Ecto neural progenitor cell (in vitro differentiated cells): Measurements from ENCODE around the gene BRD1.
A peak's percentile ranks its signal among the peaks of the same experiment; 100 is the strongest.
"Not testable (repeated sequence)": the region's sequence is repeated elsewhere in the genome, so short reads cannot be mapped to it uniquely, and the experiment has no call there.

ENCODE experiments used
- DNase-seq: peaks from one replicate; pipeline ENCODE4 v3.0.0-alpha.2; 2018; ENCODE audit warnings: low spot score

Gene BRD1

DNA sequence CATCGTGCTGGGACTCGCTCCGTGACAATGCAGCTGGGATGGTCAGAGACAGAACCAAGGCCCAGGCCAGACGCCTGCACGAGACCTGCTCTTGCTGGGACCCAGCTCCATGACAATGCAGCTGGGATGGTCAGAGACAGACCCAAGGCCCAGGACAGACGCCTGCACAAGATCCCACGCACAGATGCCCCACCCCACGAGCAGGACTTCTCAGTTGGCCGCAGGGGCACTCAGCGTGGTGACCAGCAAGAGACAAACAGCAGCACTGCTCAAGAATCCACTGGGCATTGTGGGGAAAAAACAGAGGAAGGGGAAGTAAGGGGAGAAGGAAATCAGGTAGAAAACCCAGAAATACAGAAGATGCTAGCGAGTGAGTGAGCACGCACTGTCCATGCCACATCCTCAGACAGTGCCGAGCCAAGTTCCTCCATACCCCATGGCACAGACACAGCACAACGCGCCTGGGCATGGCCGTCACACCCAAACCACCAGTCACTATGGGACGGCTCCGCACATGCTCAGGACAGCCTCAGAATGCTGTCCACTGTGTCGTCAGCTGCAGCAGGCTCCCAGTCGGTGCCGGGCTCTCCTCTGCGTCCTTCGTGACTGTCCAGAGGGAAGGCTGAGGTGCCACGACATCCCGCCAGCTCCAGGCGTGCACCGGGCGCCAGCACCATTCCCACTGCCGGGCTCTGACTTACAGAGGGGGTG, 44.5 kb downstream of the BRD1 start:
- no peak for DNase-seq

DNA sequence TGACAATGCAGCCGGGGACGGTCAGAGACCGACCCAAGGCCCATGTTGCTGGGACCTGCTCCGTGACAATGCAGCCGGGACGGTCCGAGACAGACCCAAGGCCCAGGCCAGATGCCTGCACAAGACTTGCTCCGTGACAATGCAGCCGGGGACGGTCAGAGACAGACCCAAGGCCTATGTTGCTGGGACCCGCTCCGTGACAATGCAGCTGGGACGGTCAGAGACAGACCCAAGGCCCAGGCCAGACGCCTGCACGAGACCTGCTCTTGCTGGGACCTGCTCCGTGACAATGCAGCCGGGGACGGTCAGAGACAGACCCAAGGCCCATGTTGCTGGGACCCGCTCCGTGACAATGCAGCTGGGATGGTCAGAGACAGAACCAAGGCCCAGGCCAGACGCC, 45.8 kb downstream of the BRD1 start:
- not testable (repeated sequence) for DNase-seq

DNA sequence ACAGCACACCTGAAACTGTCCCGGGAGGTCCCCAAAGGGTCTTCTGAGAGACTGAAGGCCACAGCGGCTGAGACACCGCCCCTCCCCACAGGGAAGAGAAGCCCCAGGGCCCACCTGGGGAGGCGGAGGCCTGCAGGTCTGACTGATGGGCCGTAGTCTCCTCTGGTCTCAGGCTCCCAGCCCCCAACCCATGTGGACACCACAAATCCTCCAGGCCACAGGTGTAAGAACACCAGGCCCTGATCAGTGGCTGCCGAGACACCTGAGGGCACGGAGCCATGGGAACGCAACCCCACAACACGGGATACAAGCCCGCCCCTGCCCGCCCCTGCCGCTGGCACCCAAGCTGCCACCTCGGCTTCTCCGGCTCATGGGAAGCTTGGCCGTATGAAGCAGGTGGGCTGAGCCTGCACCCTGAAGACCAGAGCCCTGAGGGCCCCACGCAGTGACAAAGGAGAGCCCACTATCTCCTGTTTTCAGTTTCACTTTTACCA, 46.3 kb downstream of the BRD1 start:
- DNase-seq: peak; percentile 41

DNA sequence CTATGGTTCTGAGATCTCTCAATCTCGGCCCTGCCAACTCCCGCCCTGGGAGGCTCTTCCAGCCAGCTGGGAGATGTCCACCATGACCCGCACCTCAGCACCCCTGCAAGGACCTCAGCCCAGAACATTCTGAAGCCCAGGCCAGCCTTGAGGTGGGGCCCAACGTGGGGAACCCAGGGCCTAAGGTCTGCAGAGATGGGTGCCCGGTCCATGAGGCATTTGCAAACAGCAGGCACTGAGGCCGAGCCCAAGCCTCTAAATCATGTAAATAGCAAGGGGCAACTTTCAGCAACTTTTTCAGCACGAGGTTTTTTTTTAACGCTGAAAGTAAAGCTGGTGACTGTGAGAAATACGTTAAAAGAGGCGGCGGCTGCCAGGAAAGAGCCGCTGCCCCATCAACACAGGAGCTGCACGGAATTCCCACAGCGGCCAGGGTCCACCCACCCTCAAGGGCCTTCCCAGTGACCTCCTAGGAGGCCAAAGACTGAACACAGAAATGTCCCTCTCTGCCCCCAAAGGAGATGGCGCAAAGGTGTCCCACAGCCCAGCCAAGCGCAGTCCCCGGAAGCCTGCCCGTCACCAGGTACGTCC, 46.9 kb downstream of the BRD1 start:
- DNase-seq: no peak

DNA sequence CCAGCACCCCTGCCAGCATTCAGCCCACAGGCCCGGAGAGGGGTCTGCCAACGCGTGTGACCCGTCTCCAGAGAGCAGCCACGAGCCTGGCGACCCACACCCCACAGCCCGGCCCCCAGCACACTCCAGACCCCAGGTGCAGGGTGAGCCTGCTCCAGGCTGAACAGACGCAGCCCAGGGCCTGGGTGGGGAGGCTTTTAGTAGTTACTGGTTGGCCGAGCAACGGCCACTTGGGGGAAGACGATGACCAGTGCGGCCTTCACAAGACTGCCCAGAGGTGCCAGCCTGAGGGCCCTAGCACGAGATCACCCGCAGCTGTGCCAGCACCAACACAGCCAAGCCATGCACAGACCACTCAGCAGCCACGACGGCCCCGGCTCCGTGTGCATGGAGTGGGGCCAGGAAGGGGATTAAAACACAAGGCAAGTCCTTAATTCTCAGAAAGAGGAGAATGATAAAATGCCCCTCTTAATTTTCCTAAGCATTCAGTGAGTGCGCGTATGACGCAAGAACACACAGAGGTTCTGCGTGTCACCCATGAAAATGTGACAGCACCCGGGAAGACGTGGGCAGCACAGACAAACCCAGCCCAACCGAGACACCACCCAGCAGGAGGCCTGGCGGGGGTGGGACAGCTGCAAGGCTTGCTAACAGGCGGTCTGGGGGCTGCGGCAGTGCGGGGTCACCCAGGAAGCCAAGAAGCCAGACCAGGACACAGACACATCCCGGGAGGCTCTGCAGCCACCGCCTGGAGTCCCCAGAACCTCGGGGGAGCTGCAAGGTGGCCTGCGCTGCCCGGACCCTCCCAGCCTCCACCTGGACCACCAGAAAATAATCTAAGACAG, 47.6 kb downstream of the BRD1 start:
- peak; percentile 40 for DNase-seq

GRCh38 chr22:49779211-49779610, 48.5 kb downstream of the BRD1 start:
- peak; percentile 34 for DNase-seq

GRCh38 chr22:49777569-49778249, 50.0 kb downstream of the BRD1 start:
- DNase-seq: no peak

DNA sequence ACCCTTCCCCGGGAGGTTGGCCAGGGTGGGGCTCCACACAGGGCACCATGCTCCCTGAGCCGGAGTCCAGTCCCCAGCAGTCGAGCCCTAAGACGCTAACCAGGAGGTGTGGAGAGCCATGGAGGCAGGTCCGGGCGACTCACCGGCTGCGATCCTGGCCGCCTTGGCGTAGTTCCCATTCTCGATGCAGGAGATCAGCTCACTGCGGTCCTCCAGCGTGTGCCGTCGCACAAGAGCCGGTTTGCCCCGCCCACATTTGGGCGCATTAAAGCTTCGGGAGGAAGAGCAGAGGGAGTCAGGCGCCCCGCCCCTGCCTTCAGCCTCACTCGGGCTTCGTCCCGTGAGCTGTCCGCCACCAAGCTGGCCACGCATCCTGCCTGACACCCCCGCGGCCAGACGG, 50.8 kb downstream of the BRD1 start:
- DNase-seq: peak; percentile 34

- DNase-seq: peak; percentile 32
Observed at GRCh38 chr22:49775867-49776511, 51.7 kb downstream of the BRD1 start.

GRCh38 chr22:49775191-49775866, 52.3 kb downstream of the BRD1 start:
- DNase-seq: no peak

GRCh38 chr22:49774499-49775151, 53.0 kb downstream of the BRD1 start:
- peak; percentile 33 for DNase-seq

- no peak for DNase-seq
Observed at GRCh38 chr22:49774046-49774445, 53.6 kb downstream of the BRD1 start.

- DNase-seq: no peak
Observed at GRCh38 chr22:49773531-49773930, 54.1 kb downstream of the BRD1 start.

GRCh38 chr22:49772692-49773091, 55.0 kb downstream of the BRD1 start:
- DNase-seq: no peak

- peak; percentile 48 for DNase-seq
Observed at GRCh38 chr22:49771266-49772065, 56.2 kb downstream of the BRD1 start.

DNA sequence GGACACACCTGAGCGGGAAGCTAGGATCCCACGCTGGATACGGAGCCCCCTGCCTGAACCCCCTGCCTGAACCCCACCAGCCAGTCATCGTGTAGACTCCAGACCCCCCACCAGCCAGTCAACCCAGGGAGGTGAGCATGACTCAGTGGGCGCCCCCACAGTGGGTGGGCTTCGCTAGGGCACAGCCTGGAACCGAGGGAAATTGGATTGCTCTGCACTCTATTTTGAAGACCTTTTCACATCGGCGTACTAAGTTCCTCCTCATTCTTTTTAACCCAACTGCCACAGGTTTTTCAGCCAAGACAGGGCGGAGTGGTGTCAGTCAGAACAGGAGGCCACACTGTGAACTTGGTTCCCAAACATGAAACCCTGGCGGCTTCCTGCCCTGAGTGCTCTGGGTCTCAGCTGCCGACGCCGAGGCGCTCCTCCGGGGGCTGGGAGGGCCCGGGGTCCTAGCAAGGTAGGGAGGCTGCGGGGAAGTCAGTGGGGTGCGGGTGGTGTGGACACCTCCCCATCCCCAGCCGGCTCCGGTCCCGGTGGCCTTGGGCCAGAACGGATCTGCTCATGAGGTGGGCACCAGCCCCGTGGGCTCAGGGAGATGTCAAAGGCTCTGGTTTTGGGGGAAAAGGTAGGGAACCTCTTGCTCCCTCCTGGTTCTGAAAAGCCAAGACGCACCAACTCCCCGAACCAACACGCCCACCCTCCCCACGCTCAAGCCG, 57.0 kb downstream of the BRD1 start:
- DNase-seq: peak; percentile 36

DNA sequence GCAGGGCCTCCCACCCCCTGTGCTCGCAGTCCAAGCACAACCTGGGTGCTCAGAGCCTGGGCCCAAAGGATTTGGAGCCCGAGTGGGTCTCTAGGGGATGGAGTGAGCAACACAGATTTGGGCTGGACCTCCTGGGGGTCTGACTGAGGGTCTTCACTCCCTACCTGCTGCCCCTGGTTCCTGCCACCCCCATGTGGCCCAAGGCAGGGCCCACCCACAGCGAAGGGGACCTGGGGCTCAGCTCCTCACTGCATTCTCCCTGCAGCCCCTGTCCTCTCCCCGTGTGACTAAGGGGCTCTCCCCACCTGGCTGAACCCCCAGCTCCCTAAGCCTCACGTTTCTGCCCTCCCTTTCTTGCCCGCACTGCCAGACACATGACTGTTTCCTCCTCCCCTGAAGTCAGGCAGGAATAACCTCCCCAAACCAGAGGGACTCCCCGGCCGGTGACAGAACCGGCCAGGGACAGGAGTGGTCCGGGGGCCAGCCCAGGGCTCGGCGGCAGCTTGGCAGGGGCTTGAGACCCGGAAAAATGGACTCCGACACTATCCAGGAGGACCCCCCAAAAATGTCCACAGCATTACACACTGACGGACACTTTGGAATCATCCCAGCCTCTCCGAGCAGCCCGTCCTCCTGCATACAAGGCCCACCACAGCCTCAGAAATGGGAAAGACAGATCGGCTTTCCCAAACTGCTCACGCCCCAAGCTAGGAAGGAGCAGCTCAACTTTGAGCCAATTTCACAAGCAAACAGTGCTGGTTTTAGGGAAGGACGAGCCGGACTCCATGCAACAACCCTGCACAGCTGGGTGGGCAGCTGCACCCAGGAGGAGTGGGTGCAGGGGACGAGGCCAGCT, 57.8 kb downstream of the BRD1 start:
- DNase-seq: peak; percentile 37
